ENCODE results near the gene TUBA3C.

Gene TUBA3C

GRCh38 chr13:19156013-19156825, 25.4 kb downstream of the TUBA3C start:
- no peak for ATAC-seq
- TF ChIP-seq PPARA (CRISPR knock-in tag; IDR thresholded peaks at IDR 0.05; ENCODE audit: borderline replicate concordance): no peak
- TF ChIP-seq ARNTL (CRISPR knock-in tag; IDR thresholded peaks at IDR 0.05; ENCODE audit: borderline replicate concordance, low read depth): no peak
- TF ChIP-seq ESRRG (CRISPR knock-in tag; IDR thresholded peaks at IDR 0.05): no peak
- TF ChIP-seq, protein P1, sequence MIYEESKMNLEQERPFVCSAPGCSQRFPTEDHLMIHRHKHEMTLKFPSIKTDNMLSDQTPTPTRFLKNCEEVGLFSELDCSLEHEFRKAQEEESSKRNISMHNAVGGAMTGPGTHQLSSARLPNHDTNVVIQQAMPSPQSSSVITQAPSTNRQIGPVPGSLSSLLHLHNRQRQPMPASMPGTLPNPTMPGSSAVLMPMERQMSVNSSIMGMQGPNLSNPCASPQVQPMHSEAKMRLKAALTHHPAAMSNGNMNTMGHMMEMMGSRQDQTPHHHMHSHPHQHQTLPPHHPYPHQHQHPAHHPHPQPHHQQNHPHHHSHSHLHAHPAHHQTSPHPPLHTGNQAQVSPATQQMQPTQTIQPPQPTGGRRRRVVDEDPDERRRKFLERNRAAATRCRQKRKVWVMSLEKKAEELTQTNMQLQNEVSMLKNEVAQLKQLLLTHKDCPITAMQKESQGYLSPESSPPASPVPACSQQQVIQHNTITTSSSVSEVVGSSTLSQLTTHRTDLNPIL (CRISPR knock-in tag; IDR thresholded peaks at IDR 0.05; ENCODE audit: low read depth): no peak
- no peak for TF ChIP-seq TCF4 (CRISPR knock-in tag; IDR thresholded peaks at IDR 0.05; ENCODE audit: borderline replicate concordance)
- no peak for TF ChIP-seq ZNF70 (CRISPR knock-in tag; IDR thresholded peaks at IDR 0.05)
- no peak for TF ChIP-seq ISL1 (CRISPR knock-in tag; IDR thresholded peaks at IDR 0.05)
- no peak for TF ChIP-seq SNAI2 (CRISPR knock-in tag; IDR thresholded peaks at IDR 0.05)
- no peak for TF ChIP-seq ZFP3 (CRISPR knock-in tag; IDR thresholded peaks at IDR 0.05)
- TF ChIP-seq ZNF565 (CRISPR knock-in tag; conservative IDR thresholded peaks at IDR 0.05; ENCODE audit: low read depth): no peak
- TF ChIP-seq BACH2 (CRISPR knock-in tag; IDR thresholded peaks at IDR 0.05; ENCODE audit: borderline replicate concordance): no peak
- no peak for TF ChIP-seq CSRNP3 (CRISPR knock-in tag; IDR thresholded peaks at IDR 0.05)
- TF ChIP-seq TOX (CRISPR knock-in tag; IDR thresholded peaks at IDR 0.05; ENCODE audit: borderline replicate concordance): no peak
- TF ChIP-seq ZNF8 (CRISPR knock-in tag; IDR thresholded peaks at IDR 0.05): no peak
- TF ChIP-seq GLIS3 (CRISPR knock-in tag; IDR thresholded peaks at IDR 0.05): no peak
- TF ChIP-seq RARB (CRISPR knock-in tag; IDR thresholded peaks at IDR 0.05): no peak
- no peak for TF ChIP-seq ZC3H10 (CRISPR knock-in tag; IDR thresholded peaks at IDR 0.05)
- no peak for TF ChIP-seq OSR1 (CRISPR knock-in tag; IDR thresholded peaks at IDR 0.05)
- TF ChIP-seq, protein P2, sequence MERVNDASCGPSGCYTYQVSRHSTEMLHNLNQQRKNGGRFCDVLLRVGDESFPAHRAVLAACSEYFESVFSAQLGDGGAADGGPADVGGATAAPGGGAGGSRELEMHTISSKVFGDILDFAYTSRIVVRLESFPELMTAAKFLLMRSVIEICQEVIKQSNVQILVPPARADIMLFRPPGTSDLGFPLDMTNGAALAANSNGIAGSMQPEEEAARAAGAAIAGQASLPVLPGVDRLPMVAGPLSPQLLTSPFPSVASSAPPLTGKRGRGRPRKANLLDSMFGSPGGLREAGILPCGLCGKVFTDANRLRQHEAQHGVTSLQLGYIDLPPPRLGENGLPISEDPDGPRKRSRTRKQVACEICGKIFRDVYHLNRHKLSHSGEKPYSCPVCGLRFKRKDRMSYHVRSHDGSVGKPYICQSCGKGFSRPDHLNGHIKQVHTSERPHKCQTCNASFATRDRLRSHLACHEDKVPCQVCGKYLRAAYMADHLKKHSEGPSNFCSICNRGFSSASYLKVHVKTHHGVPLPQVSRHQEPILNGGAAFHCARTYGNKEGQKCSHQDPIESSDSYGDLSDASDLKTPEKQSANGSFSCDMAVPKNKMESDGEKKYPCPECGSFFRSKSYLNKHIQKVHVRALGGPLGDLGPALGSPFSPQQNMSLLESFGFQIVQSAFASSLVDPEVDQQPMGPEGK (CRISPR knock-in tag; IDR thresholded peaks at IDR 0.05; ENCODE audit: borderline replicate concordance): no peak

GRCh38 chr13:19155321-19155861, 26.2 kb downstream of the TUBA3C start:
- TF ChIP-seq ESRRG (CRISPR knock-in tag; IDR thresholded peaks at IDR 0.05) (no peak), CSRNP3 (CRISPR knock-in tag; IDR thresholded peaks at IDR 0.05) (no peak), BACH2 (CRISPR knock-in tag; IDR thresholded peaks at IDR 0.05; ENCODE audit: borderline replicate concordance) (no peak), PPARA (CRISPR knock-in tag; IDR thresholded peaks at IDR 0.05; ENCODE audit: borderline replicate concordance) (no peak), ZC3H10 (CRISPR knock-in tag; IDR thresholded peaks at IDR 0.05) (no peak), ISL1 (CRISPR knock-in tag; IDR thresholded peaks at IDR 0.05) (no peak), OSR1 (CRISPR knock-in tag; IDR thresholded peaks at IDR 0.05) (no peak), SNAI2 (CRISPR knock-in tag; IDR thresholded peaks at IDR 0.05) (no peak), GLIS3 (CRISPR knock-in tag; IDR thresholded peaks at IDR 0.05) (no peak), ARNTL (CRISPR knock-in tag; IDR thresholded peaks at IDR 0.05; ENCODE audit: borderline replicate concordance, low read depth) (no peak), TCF4 (CRISPR knock-in tag; IDR thresholded peaks at IDR 0.05; ENCODE audit: borderline replicate concordance) (no peak), ZNF70 (CRISPR knock-in tag; IDR thresholded peaks at IDR 0.05) (no peak)
- TF ChIP-seq, protein P3, sequence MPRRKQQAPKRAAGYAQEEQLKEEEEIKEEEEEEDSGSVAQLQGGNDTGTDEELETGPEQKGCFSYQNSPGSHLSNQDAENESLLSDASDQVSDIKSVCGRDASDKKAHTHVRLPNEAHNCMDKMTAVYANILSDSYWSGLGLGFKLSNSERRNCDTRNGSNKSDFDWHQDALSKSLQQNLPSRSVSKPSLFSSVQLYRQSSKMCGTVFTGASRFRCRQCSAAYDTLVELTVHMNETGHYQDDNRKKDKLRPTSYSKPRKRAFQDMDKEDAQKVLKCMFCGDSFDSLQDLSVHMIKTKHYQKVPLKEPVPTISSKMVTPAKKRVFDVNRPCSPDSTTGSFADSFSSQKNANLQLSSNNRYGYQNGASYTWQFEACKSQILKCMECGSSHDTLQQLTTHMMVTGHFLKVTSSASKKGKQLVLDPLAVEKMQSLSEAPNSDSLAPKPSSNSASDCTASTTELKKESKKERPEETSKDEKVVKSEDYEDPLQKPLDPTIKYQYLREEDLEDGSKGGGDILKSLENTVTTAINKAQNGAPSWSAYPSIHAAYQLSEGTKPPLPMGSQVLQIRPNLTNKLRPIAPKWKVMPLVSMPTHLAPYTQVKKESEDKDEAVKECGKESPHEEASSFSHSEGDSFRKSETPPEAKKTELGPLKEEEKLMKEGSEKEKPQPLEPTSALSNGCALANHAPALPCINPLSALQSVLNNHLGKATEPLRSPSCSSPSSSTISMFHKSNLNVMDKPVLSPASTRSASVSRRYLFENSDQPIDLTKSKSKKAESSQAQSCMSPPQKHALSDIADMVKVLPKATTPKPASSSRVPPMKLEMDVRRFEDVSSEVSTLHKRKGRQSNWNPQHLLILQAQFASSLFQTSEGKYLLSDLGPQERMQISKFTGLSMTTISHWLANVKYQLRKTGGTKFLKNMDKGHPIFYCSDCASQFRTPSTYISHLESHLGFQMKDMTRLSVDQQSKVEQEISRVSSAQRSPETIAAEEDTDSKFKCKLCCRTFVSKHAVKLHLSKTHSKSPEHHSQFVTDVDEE (CRISPR knock-in tag; IDR thresholded peaks at IDR 0.05): no peak
- TF ChIP-seq, protein P4, sequence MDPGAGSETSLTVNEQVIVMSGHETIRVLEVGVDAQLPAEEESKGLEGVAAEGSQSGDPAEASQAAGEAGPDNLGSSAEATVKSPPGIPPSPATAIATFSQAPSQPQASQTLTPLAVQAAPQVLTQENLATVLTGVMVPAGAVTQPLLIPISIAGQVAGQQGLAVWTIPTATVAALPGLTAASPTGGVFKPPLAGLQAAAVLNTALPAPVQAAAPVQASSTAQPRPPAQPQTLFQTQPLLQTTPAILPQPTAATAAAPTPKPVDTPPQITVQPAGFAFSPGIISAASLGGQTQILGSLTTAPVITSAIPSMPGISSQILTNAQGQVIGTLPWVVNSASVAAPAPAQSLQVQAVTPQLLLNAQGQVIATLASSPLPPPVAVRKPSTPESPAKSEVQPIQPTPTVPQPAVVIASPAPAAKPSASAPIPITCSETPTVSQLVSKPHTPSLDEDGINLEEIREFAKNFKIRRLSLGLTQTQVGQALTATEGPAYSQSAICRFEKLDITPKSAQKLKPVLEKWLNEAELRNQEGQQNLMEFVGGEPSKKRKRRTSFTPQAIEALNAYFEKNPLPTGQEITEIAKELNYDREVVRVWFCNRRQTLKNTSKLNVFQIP (CRISPR knock-in tag; IDR thresholded peaks at IDR 0.05; ENCODE audit: borderline replicate concordance, low read depth): no peak
- no peak for ATAC-seq

Data from SK-N-SH treated with all-trans-retinoic acid at 6 μM for 48 hours (cell line).